ENCODE data around the gene CD7.

Gene CD7

DNA sequence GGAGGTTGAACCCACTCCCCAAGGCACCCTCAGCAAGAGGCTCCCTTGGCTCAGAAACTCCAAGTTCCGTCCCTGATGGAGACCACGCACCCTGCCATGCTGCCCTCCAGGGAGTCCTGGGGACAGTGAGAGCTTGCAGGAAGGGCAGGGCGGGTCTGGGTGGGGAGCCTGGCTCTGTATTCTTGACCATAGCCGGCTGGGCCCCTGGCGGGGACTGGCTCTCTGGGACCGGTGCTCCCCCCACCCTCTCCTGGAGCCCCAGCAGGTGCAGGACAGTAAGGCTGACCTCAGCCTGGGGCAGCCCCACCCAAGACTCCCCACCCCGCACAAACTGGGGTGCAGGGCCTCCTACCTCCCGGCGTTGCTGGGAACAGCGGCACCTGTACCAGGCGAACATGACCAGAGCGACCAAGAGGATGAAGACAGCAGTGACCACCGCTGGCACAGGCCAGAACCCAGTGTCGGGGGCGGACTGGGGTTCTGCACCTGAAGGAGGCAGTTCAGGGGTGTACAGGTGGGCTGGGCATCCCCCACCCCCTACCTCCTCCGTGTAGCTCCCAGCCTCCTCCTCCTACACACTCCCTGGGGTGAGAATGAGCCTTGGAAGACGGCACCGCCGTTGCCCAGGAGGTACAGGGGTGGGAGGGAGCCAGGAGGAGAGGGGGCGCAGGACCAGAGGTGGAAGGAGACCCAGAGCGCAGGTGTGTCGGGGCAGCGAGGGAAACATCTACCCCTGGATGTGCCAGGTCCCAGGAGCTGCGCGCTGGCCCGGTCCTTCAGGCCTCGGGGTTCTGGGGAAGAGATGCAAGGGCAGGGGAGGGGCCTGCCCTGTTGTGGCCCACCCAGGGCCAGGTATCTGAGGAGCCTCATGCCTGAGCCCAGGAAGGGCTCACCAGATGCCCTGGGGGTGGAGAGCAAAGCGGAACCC lies 5.4 kb upstream of the CD7 start:
- peaks cover 0 to 70% of the 10 kb centered on the region in 2 donors for H3K27me3 ChIP-seq
- H3K27ac ChIP-seq, result no peak overlapping the region
- TF ChIP-seq, protein P1, sequence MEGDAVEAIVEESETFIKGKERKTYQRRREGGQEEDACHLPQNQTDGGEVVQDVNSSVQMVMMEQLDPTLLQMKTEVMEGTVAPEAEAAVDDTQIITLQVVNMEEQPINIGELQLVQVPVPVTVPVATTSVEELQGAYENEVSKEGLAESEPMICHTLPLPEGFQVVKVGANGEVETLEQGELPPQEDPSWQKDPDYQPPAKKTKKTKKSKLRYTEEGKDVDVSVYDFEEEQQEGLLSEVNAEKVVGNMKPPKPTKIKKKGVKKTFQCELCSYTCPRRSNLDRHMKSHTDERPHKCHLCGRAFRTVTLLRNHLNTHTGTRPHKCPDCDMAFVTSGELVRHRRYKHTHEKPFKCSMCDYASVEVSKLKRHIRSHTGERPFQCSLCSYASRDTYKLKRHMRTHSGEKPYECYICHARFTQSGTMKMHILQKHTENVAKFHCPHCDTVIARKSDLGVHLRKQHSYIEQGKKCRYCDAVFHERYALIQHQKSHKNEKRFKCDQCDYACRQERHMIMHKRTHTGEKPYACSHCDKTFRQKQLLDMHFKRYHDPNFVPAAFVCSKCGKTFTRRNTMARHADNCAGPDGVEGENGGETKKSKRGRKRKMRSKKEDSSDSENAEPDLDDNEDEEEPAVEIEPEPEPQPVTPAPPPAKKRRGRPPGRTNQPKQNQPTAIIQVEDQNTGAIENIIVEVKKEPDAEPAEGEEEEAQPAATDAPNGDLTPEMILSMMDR (IDR thresholded peaks at IDR 0.05), result no peak
- intact Hi-C loops (cut with DNase I; ENCODE audit: low total_unique reads), result no loop called here
- H3K9me3 ChIP-seq, result no peaks in the 10 kb centered on the region
- no peak for DNase-seq
- no peak overlapping the region for H3K4me3 ChIP-seq
- H3K4me1 ChIP-seq, result peaks cover 0 to 10% (median 5%) of the 10 kb centered on the region in 4 donors
- H3K36me3 ChIP-seq, result no peaks in the 10 kb centered on the region

DNA sequence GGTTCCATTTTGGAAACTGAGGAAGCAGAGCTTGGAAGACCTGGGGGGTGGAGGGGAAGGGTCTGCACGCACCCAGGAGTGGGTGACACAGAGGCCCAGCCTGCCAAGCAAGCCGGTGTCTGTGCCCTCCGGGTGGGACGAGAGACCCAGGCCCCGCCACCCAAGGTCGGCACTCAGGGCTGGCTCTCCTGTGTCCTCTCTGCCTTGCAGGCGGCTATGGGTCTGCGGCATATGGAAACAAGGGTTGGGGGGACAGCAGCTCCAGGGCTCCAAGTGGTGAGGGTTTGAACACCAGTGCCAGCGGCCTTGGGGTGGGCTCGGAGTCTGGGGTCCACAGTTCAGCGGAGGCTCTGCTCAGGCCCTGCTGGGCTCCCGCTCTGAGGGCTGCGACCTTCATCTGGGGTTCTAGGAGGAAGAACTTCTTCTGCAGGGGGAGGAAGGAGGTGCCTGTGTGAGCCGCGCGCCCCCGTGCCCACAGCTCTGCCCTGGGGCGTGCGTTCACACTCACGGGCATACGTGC lies 4.6 kb upstream of the CD7 start:
- Histone ChIP-seq H3K27ac (no peak overlapping the region), H3K27me3 (peaks cover 0 to 64% of the 10 kb centered on the region in 2 donors), H3K4me3 (no peak overlapping the region), H3K4me1 (peaks cover 0 to 10% (median 5%) of the 10 kb centered on the region in 4 donors), H3K9me3 (no peaks in the 10 kb centered on the region), H3K36me3 (no peaks in the 10 kb centered on the region)
- TF ChIP-seq, protein P1 (IDR thresholded peaks at IDR 0.05), result no peak
- intact Hi-C loops (cut with DNase I; ENCODE audit: low total_unique reads), result loop anchor here (2.0 kb wide), 1 partner anchor 115 kb away; no protein-coding TSS in a partner anchor
- no peak for DNase-seq

DNA sequence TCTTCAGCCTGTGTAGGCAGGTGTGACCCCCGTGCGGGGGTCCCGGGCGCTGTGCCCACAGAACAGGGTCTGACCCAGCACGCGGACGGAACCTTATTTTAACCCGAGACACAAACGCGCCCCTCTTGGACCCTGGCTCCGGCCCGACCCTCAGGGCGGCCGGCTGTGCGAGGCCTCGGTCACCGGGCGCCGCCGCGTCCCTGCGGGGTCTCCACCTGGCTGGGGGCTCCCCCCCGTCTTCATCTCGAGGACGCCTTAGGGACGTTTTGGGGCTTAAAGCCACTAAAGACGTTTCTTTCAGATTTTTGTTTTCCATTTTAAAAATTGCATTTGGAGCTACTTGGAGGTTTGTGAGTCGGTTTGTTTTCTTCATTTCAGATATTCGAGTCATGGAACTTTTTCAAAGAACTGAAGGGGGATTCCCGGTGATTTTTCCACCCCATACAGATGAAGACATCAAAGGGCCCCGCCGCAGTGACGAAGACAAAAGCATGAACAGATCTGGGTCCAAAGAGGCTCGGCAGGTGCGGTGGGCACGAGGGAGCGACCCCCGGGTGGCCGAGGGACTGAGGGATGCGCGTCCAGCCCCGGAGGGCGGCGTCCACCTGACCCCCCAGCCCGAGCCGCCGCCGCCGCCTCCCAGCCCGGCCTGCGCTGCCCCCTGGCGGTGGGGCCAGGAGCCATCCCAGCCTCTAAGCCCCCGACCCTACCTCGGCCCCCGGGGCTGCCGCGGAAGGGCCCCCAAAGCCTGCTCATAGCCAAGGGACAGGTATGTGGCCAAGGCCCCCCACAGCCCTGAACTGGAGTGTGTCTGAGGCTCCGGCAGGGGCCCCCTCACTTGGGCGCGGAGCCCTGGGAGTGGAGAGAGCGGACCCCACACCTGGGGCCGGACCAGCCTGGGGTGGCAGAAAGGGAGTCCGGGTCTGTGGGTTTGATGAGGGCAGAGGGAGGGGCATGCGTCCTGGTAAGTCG lies 3.8 kb upstream of the CD7 start:
- intact Hi-C loops (cut with DNase I; ENCODE audit: low total_unique reads), result loop anchor here (2.0 kb wide), 1 partner anchor 114 kb away; no protein-coding TSS in a partner anchor
- H3K4me3 ChIP-seq, result no peak overlapping the region
- no peak for DNase-seq

DNA sequence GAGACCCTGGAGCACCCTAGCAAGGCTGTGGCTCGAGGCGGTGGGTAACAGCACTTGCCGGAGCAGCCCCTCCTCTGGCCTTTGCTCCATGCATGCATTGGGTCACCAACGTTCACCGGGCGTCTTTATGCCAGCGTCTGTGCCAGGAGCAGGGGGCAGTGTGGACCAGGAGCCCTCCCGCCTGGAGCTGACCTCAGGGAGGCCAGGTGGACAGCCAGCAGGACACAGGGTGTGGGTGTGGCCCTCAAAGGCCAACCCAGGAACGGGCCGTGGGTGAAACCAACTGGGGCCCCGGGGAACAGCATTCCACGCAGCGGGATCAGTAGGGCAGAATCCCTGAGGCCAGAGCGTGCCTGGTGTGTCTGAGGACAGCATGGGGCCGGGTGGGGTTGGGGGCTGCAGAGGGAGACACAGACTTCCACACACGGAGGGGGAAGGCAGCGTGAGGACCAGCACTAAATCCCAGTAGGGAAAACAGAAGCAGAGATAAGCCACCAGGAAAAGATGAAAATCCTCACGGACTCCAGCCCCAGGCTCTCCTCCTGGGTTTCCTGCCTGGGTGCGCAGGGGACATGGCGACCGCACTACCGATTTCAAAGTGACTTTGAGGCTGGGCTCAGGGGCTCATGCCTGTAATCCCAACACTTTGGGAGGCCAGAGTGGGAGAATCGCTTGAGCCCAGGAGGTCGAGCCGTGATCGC lies 2.9 kb upstream of the CD7 start:
- no peaks in the 10 kb centered on the region for H3K9me3 ChIP-seq
- peaks cover 0 to 15% (median 10%) of the 10 kb centered on the region in 4 donors for H3K4me1 ChIP-seq
- no peak overlapping the region for H3K4me3 ChIP-seq
- H3K36me3 ChIP-seq, result no peaks in the 10 kb centered on the region
- intact Hi-C loops (cut with DNase I; ENCODE audit: low total_unique reads), result loop anchor here (2.0 kb wide), 1 partner anchor 113 kb away; no protein-coding TSS in a partner anchor
- DNase-seq, result no peak
- peaks cover 0 to 69% of the 10 kb centered on the region in 2 donors for H3K27me3 ChIP-seq
- H3K27ac ChIP-seq, result no peak overlapping the region
- TF ChIP-seq, protein P1 (IDR thresholded peaks at IDR 0.05), result no peak

More for the DNA sequence above, 3.8 kb upstream of the CD7 start:
- Histone ChIP-seq H3K27ac (no peak overlapping the region), H3K4me1 (peaks cover 0 to 10% (median 5%) of the 10 kb centered on the region in 4 donors), H3K36me3 (no peaks in the 10 kb centered on the region), H3K9me3 (no peaks in the 10 kb centered on the region), H3K27me3 (peaks cover 0 to 64% of the 10 kb centered on the region in 2 donors)
- TF ChIP-seq, protein P1 (IDR thresholded peaks at IDR 0.05), result peak; percentile 91 to 93
